T-helper 2 cell treated with Interferon-gamma antibody and Interleukin-4, amounts not matched to agents 5 μg/mL and 100 μg/mL, for 36 hours (primary cell): ENCODE results near the gene IQCF2.
"Not testable (repeated sequence)": the region's sequence is repeated elsewhere in the genome, so short reads cannot be mapped to it uniquely, and the experiment has no call there.

Experiments used
- DNase-seq: peaks from one replicate; pipeline ENCODE4 v3.0.0; 2021; ENCODE audit warnings: low spot score
- H3K27ac Mint-ChIP-seq: one replicate; pipeline ENCODE4 v1.8.0; 2021; ENCODE audit warnings: mild to moderate bottlenecking, mixed read lengths
- H3K27me3 Mint-ChIP-seq: one replicate; pipeline ENCODE4 v1.8.0; 2021; ENCODE audit warnings: low read depth, mixed read lengths
- H3K36me3 Mint-ChIP-seq: one replicate; pipeline ENCODE4 v1.8.0; 2021; ENCODE audit warnings: low read depth, mixed read lengths
- H3K4me1 Mint-ChIP-seq: one replicate; pipeline ENCODE4 v1.8.0; 2021; ENCODE audit warnings: low read depth, mixed read lengths
- H3K4me3 Mint-ChIP-seq: one replicate; pipeline ENCODE4 v1.8.0; 2022; ENCODE audit warnings: mild to moderate bottlenecking, moderate library complexity, mixed read lengths
- H3K9me3 Mint-ChIP-seq: one replicate; pipeline ENCODE4 v1.8.0; 2021; ENCODE audit warnings: mixed read lengths

Gene IQCF2

GRCh38 chr3:51894391-51894790 lies 33.0 kb downstream of the IQCF2 start:
- H3K4me3 Mint-ChIP-seq = no peak overlapping the region
- no peak for DNase-seq
- H3K36me3 Mint-ChIP-seq = no peaks in the 10 kb centered on the region
- peaks cover 16% of the 10 kb centered on the region for H3K4me1 Mint-ChIP-seq
- H3K27ac Mint-ChIP-seq = no peak overlapping the region
- H3K9me3 Mint-ChIP-seq = no peaks in the 10 kb centered on the region
- peaks cover 11% of the 10 kb centered on the region for H3K27me3 Mint-ChIP-seq

DNA sequence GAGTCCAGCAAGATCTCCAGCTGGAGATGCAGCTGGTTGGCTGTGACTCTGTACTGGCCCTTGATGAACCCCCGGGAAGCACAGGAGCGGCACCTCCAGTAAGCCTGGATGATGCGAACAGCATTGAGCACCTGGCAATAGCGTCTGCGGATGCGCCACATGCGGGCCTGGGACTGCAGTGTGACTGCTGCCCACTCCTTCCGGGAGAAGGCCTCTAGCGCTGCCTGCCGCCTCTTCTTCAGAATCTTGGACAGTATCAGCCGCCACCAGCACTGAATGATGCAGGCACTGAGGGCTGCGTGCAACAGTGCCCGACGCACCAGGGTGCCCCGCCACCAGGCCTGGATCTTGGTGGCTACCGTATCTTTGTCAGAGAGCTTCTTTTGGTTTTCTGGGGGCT lies 33.5 kb downstream of the IQCF2 start:
- no peak overlapping the region for H3K27ac Mint-ChIP-seq
- DNase-seq = no peak
- H3K4me3 Mint-ChIP-seq = no peak overlapping the region
- no peaks in the 10 kb centered on the region for H3K9me3 Mint-ChIP-seq
- peaks cover 11% of the 10 kb centered on the region for H3K27me3 Mint-ChIP-seq
- H3K36me3 Mint-ChIP-seq = no peaks in the 10 kb centered on the region
- H3K4me1 Mint-ChIP-seq = peaks cover 16% of the 10 kb centered on the region

DNA sequence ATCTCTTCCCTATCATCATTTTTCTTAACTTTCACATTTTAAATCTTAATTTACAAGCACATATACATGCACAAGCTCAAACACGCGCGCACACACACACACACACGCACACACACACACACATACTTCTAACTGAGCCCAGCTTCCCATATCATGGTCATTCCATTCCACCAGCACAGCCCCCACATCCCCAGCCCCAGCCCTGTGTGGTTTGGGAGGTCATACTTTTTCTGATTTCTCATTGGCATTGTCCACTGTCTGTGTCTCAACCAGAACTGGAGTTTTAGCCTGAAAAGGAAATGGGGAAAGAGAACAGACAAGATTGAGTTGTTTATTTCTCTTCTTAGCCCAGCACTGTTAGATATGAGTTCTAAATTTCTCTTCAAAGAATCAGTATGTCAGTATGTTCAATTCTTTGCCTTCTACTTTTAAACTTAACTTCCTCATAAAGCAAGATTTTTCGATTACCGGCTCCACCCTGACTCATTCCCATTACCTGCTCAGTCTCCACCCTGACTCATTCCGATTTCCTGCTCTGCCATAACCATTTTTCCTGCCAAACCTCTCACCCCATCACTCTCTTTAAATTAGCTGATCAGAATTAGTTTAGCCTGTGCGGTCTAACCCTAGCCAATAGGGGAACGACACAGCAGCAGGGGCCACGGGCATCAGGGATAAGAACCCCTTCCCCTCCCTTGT lies 35.3 kb downstream of the IQCF2 start:
- peaks cover 8% of the 10 kb centered on the region for H3K4me1 Mint-ChIP-seq
- no peak for DNase-seq
- no peak overlapping the region for H3K27ac Mint-ChIP-seq
- H3K9me3 Mint-ChIP-seq = no peaks in the 10 kb centered on the region
- no peaks in the 10 kb centered on the region for H3K36me3 Mint-ChIP-seq
- H3K4me3 Mint-ChIP-seq = no peak overlapping the region
- H3K27me3 Mint-ChIP-seq = peaks cover 15% of the 10 kb centered on the region

DNA sequence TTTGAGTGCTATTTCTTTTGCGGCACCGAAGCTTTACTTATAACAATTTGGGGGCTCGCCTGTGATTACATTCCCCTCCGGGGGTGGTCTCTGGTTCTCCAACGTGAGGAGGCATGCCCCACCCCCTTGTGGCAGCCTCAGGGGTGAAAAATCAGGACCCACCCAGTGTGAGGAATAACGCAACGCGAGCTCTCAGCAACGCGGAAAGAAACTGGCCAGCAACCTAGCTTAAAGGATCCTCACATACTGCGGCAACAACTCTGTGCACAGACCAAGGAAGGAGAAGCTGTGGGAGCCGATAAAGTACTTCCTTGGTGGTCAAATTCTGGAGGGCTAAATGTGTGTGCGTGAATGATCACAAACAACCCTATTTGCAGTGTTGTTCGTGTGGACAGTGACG lies 36.0 kb downstream of the IQCF2 start:
- H3K27me3 Mint-ChIP-seq = peaks cover 18% of the 10 kb centered on the region

GRCh38 chr3:51900043-51900442 lies 38.6 kb downstream of the IQCF2 start:
- DNase-seq, H3K9me3 Mint-ChIP-seq, H3K4me1 Mint-ChIP-seq, H3K4me3 Mint-ChIP-seq, H3K27ac Mint-ChIP-seq, H3K36me3 Mint-ChIP-seq: not testable (repeated sequence)
- H3K27me3 Mint-ChIP-seq = peaks cover 20% of the 10 kb centered on the region

More for the DNA sequence above, 36.0 kb downstream of the IQCF2 start:
- no peaks in the 10 kb centered on the region for H3K9me3 Mint-ChIP-seq
- H3K4me1 Mint-ChIP-seq = peaks cover 2% of the 10 kb centered on the region
- H3K4me3 Mint-ChIP-seq = no peak overlapping the region
- no peaks in the 10 kb centered on the region for H3K36me3 Mint-ChIP-seq
- DNase-seq = no peak
- no peak overlapping the region for H3K27ac Mint-ChIP-seq

GRCh38 chr3:51902361-51902760 lies 40.9 kb downstream of the IQCF2 start:
- H3K4me1 Mint-ChIP-seq, H3K4me3 Mint-ChIP-seq, H3K9me3 Mint-ChIP-seq, DNase-seq, H3K36me3 Mint-ChIP-seq: not testable (repeated sequence)
- Mint-ChIP-seq H3K27me3 (peaks cover 19% of the 10 kb centered on the region), H3K27ac (peak overlapping the region; percentile 1)

- peaks cover 3% of the 10 kb centered on the region for H3K9me3 Mint-ChIP-seq
- H3K36me3 Mint-ChIP-seq = no peaks in the 10 kb centered on the region
- no peak for DNase-seq
- peaks cover 14% of the 10 kb centered on the region for H3K27me3 Mint-ChIP-seq
- no peak overlapping the region for H3K27ac Mint-ChIP-seq
- H3K4me3 Mint-ChIP-seq = no peak overlapping the region
- no peaks in the 10 kb centered on the region for H3K4me1 Mint-ChIP-seq
Observed at GRCh38 chr3:51904034-51904823, 42.8 kb downstream of the IQCF2 start.

- H3K9me3 Mint-ChIP-seq = peaks cover 4% of the 10 kb centered on the region
- no peak overlapping the region for H3K27ac Mint-ChIP-seq
Observed at GRCh38 chr3:51908026-51908425, 46.6 kb downstream of the IQCF2 start.

More at GRCh38 chr3:51908026-51908425, 46.6 kb downstream of the IQCF2 start:
- peaks cover 3% of the 10 kb centered on the region for H3K27me3 Mint-ChIP-seq
- DNase-seq = no peak
- H3K36me3 Mint-ChIP-seq = no peaks in the 10 kb centered on the region
- H3K4me1 Mint-ChIP-seq = no peaks in the 10 kb centered on the region
- H3K4me3 Mint-ChIP-seq = no peak overlapping the region
